Measurements from ENCODE around the gene OR5L2.
"Not testable (repeated sequence)": the region's sequence is repeated elsewhere in the genome, so short reads cannot be mapped to it uniquely, and the experiment has no call there.

DNA sequence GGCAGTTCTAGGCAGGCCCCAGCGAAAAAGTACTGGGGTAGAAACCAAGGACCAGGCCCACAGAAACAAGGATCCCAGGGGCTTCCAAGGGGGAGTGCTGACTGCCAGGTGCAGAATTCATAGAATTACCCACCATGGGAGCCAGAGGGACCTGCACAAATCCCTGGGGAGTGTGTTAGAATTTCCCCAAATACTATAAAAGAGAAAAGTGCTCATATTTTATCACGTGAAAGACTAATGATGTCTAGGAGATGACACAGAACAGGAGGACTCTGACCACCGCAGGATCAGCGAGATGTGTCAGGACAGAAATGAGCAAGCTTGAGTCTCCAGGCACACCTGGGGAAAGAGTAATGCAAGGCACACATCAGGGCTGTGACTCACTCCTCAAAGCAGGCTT, 40.3 kb downstream of the OR5L2 start:
- TF ChIP-seq POLR2AphosphoS5 (IDR thresholded peaks at IDR 0.05; ENCODE audit: insufficient read depth in 1 of 2, low read depth in 1 of 2): not testable (repeated sequence)
- TF ChIP-seq, protein P1, sequence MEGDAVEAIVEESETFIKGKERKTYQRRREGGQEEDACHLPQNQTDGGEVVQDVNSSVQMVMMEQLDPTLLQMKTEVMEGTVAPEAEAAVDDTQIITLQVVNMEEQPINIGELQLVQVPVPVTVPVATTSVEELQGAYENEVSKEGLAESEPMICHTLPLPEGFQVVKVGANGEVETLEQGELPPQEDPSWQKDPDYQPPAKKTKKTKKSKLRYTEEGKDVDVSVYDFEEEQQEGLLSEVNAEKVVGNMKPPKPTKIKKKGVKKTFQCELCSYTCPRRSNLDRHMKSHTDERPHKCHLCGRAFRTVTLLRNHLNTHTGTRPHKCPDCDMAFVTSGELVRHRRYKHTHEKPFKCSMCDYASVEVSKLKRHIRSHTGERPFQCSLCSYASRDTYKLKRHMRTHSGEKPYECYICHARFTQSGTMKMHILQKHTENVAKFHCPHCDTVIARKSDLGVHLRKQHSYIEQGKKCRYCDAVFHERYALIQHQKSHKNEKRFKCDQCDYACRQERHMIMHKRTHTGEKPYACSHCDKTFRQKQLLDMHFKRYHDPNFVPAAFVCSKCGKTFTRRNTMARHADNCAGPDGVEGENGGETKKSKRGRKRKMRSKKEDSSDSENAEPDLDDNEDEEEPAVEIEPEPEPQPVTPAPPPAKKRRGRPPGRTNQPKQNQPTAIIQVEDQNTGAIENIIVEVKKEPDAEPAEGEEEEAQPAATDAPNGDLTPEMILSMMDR (IDR thresholded peaks at IDR 0.05): not testable (repeated sequence)

Data from vagina (tissue), 2 donors.